ENCODE results near the gene LRRC7. TPM values are rescaled to one million over a fixed set of nuclear protein-coding genes. Genes with fewer than 3 reads are reported as not detected.

LRRC7 gene
- total RNA-seq, 1 donor from 2014 or later: 7.8 TPM

DNA sequence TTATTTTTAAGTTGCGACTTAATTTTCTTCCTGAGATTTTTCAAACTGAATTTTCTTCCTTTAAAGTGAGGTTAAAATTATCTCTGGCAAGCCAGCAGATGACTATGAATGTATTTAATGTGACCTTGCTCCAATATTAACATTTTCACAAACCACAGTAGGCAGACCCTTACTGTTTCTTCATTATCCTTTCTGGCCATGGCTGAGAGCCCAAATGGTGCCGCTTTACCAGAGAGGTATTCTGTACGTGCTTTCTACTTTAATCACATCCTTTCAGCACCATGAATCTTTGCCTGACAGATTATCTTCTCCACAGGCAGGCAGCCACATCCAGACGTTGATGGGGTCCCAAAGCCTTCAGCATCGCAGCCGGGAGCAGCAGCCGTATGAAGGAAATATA, 508.0 kb downstream of the LRRC7 start:
- DNase-seq (ENCODE audit: low spot score, unreplicated experiment): no peak
- H3K36me3 Mint-ChIP-seq (ENCODE audit: insufficient read depth): no peaks in the 10 kb centered on the region
- no peak overlapping the region for H3K4me3 Mint-ChIP-seq (ENCODE audit: low read depth)
- TF ChIP-seq, protein P1, sequence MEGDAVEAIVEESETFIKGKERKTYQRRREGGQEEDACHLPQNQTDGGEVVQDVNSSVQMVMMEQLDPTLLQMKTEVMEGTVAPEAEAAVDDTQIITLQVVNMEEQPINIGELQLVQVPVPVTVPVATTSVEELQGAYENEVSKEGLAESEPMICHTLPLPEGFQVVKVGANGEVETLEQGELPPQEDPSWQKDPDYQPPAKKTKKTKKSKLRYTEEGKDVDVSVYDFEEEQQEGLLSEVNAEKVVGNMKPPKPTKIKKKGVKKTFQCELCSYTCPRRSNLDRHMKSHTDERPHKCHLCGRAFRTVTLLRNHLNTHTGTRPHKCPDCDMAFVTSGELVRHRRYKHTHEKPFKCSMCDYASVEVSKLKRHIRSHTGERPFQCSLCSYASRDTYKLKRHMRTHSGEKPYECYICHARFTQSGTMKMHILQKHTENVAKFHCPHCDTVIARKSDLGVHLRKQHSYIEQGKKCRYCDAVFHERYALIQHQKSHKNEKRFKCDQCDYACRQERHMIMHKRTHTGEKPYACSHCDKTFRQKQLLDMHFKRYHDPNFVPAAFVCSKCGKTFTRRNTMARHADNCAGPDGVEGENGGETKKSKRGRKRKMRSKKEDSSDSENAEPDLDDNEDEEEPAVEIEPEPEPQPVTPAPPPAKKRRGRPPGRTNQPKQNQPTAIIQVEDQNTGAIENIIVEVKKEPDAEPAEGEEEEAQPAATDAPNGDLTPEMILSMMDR (IDR thresholded peaks at IDR 0.05; ENCODE audit: unreplicated experiment): no peak
- H3K9me3 Mint-ChIP-seq (ENCODE audit: low read depth): no peaks in the 10 kb centered on the region
- no peaks in the 10 kb centered on the region for H3K27me3 Mint-ChIP-seq
- no peak overlapping the region for H3K27ac Mint-ChIP-seq
- no peaks in the 10 kb centered on the region for H3K4me1 Mint-ChIP-seq (ENCODE audit: low read depth)

DNA sequence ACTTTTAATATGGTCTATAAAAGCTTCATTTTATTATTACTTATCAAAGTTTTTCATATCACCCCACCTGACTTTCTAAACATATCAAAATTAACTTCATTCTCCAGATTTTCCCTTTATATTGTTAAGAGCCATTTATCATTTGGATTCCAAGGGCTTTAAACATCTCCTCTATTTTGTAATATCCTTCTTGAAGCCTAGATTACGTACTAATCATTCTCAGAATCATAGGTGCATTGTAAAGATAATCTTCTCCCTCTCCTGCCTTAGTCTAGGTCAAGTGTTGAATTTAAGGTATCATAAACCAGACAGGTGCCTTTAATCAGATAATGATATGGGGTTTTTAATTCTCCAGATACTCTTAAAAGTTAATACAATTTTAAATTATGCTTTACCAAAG, 509.3 kb downstream of the LRRC7 start:
- H3K36me3 Mint-ChIP-seq (ENCODE audit: insufficient read depth): no peaks in the 10 kb centered on the region
- no peak for DNase-seq (ENCODE audit: low spot score, unreplicated experiment)
- H3K27me3 Mint-ChIP-seq: no peaks in the 10 kb centered on the region
- TF ChIP-seq, protein P1 (IDR thresholded peaks at IDR 0.05; ENCODE audit: unreplicated experiment): no peak
- H3K4me3 Mint-ChIP-seq (ENCODE audit: low read depth): no peak overlapping the region
- no peak overlapping the region for H3K27ac Mint-ChIP-seq
- no peaks in the 10 kb centered on the region for H3K9me3 Mint-ChIP-seq (ENCODE audit: low read depth)
- H3K4me1 Mint-ChIP-seq (ENCODE audit: low read depth): no peaks in the 10 kb centered on the region

DNA sequence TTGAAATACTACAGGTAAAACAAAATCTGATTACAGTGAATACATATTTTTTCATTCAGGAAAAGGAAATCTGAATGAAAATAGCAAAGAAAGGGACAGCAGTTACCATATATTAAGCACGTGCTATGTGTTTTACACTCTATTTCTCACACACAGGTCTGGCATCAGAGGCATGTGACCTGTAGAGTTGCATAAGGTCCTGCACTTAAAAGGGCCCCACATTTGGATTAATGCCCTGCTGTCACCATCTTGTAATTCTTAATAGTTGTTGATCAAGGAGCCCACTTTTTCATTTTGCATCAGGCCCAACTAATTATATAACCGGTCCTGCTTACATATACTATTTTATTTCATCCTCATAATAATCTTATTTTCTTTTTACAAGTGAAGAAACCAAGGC, 511.8 kb downstream of the LRRC7 start:
- H3K27ac Mint-ChIP-seq: no peak overlapping the region
- H3K4me3 Mint-ChIP-seq (ENCODE audit: low read depth): no peak overlapping the region
- H3K36me3 Mint-ChIP-seq (ENCODE audit: insufficient read depth): peaks cover 1% of the 10 kb centered on the region
- no peak for DNase-seq (ENCODE audit: low spot score, unreplicated experiment)
- H3K9me3 Mint-ChIP-seq (ENCODE audit: low read depth): peaks cover 5% of the 10 kb centered on the region
- TF ChIP-seq, protein P1 (IDR thresholded peaks at IDR 0.05; ENCODE audit: unreplicated experiment): no peak
- no peaks in the 10 kb centered on the region for H3K4me1 Mint-ChIP-seq (ENCODE audit: low read depth)
- H3K27me3 Mint-ChIP-seq: no peaks in the 10 kb centered on the region

DNA sequence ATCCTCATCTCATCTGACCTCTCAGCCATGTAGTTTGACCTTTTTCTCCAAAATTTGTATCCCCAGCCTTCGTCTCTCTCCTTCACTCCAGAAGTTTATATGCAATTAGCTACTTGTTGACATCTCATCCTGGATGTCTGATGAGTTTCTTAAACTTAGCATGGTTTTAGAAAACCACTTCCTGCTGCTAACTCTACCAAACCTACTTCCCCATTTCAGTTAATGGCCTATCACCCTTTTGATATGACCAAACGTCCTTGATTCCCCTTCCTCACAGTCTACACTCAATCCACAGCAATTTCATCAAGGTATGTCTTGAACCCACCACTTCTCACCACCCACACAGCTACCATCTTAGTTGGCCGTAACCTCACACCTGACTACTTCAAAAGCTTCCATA, 515.8 kb downstream of the LRRC7 start:
- H3K4me1 Mint-ChIP-seq (ENCODE audit: low read depth): no peaks in the 10 kb centered on the region
- TF ChIP-seq, protein P1 (IDR thresholded peaks at IDR 0.05; ENCODE audit: unreplicated experiment): no peak
- no peak overlapping the region for H3K27ac Mint-ChIP-seq
- H3K36me3 Mint-ChIP-seq (ENCODE audit: insufficient read depth): peaks cover 1% of the 10 kb centered on the region
- H3K27me3 Mint-ChIP-seq: no peaks in the 10 kb centered on the region
- no peak for DNase-seq (ENCODE audit: low spot score, unreplicated experiment)
- H3K9me3 Mint-ChIP-seq (ENCODE audit: low read depth): peaks cover 5% of the 10 kb centered on the region
- no peak overlapping the region for H3K4me3 Mint-ChIP-seq (ENCODE audit: low read depth)

DNA sequence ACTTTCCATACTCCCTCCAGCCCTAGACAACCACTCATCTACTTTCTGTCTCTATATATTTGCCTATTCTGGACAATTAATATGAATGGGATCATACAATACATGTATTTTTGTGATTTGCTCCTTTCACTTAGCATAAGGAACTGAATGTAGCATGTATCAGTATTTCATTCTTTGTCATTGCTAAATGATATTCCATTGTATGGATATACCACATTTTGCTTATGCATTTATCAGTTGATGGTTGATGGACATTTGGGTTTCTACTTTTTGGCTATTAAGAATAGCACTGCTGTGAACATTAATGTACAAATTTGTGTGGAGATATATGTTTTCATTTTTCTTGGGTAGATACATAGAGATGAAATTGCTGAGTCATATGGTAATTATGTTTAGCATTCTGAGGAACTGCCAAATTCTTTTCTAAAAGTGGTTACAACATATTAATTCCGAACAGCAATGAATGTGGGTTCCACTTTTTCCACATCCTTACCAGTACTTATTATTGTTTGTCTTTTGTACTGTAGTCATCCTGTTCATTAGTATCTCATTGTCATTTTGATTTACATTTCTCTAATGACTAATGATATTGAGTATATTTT, 516.7 kb downstream of the LRRC7 start:
- Mint-ChIP-seq H3K36me3 (ENCODE audit: insufficient read depth) (peaks cover 1% of the 10 kb centered on the region), H3K4me1 (ENCODE audit: low read depth) (no peaks in the 10 kb centered on the region), H3K4me3 (ENCODE audit: low read depth) (no peak overlapping the region), H3K27me3 (no peaks in the 10 kb centered on the region), H3K9me3 (ENCODE audit: low read depth) (peaks cover 5% of the 10 kb centered on the region), H3K27ac (no peak overlapping the region)
- TF ChIP-seq, protein P1 (IDR thresholded peaks at IDR 0.05; ENCODE audit: unreplicated experiment): no peak
- DNase-seq (ENCODE audit: low spot score, unreplicated experiment): no peak

Data from progenitor cell of endocrine pancreas (in vitro differentiated cells).